T47D (cell line): Measurements from ENCODE around the gene MAL.

ENCODE experiments used
- DNase-seq, 2 experiments: peaks; one replicate each; pipeline versions ENCODE4 v3.0.0 to v3.0.0-alpha.2; 2011 to 2012; ENCODE audit warnings: low read depth in 1 of 2, low spot score in 1 of 2
- JUND ChIP-seq: IDR thresholded peaks from 2 replicates; pipeline ENCODE4 v1.6.1; 2012; ENCODE audit warnings: low read depth
- in situ Hi-C: cut with HindIII; loops from 2 replicates; pipeline ENCODE4 v1.10.0; 2016; ENCODE audit warnings: low sequenced_read_pairs, low pct_unique_long_range_greater_than_20kb

The MAL gene

DNA sequence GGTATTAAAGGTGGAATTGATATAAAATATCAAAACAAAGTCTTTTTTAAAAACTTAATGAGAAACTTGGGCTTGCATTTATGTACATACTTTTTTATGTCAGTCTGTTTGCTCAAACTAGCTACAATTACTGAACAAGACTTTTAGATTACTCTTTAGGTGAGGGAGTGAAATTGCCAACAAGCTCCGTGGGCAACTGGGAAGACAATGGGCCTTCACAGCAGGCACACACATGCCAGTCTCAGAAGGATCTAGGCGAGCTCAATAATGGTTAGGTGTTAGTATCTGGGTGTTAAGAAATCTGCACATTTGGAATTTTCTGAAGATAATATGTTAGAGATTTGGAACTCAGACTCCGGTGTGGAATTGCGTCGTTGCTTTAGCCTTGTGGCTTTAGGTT is 23.0 kb upstream of the MAL start:
- TF ChIP-seq JUND, result no peak
- in situ Hi-C loops, result no loop called here
- DNase-seq, result no peak

DNA sequence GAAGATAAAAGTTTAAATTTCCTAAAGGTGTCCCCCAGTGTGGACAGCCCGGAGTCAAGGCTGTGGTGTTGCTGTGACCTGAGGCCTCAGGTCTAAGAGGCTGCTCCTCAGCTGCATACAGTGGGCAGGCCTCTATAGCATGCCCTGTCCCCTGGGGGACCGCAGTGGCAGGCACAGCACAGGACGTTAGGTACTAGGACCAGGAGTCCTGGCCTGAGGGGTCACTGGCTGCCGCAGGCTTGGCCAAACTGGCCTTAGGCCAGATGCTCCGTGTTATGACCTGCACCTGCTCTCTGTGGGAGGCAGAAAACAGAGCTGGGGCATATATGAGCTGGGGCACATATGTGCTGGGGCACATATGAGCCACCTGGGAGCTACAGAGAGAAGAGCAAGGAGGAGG is 21.2 kb upstream of the MAL start:
- DNase-seq, result no peak
- in situ Hi-C loops, result no loop called here
- TF ChIP-seq JUND, result no peak

DNA sequence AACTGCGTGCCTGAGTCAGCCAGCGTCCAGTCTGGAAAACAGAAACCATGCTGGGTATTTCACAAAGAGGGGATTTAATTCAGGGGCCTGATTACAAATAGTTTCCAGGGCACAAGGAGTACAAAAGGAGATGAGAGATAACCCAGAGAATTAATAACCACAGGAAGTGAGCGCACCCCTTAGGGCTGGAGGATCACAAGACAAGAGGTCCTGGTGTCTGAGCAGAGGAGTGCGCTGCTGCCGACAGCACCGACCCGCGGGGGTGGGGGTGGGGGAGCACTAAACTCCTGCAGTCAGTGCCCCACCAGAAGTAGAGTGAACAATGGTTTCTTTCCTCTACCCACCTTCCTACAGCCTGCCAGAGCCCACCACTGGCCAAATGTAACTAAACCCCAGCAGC is 20.8 kb upstream of the MAL start:
- TF ChIP-seq JUND, result no peak
- no peak for DNase-seq
- in situ Hi-C loops, result no loop called here

DNA sequence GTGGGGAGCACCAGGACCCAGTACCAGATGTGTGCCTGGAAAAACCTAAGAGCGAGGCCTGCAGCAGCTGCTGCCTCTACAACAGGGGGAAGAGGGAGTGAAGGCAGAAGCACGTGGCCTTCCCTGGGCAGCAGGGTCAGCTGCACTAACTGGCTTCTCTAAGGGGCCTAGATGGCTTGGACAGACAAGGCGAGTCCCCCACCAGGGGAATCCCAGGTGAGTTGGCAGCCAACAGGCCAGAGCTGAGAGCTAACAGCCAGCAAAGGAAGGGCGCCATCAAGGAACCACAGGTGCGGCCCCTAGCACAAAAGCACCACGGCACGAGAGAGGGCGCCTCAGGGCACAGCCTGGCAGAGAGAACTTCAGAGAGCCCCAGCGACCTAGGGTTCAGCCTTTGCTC is 19.8 kb upstream of the MAL start:
- TF ChIP-seq JUND, result no peak
- no peak for DNase-seq
- in situ Hi-C loops, result no loop called here

DNA sequence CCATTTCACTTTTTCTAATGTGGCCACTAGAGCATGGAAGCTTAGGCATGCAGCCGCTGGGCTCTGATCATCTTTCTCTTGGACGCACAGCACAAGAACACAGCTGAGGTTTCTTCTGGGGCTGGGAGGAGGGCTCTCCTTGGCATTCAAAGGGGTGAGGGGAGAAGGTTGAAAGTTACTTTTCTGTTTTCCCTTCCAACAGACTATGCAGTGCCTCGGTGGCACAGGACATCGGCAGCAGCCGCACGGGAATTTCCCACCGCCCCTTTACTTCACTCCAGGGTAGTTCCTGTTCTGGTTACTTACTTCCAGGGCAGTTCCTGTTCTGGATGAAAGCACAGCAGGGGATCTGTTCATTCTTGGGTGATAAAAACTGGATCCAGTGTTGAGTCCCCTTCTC is 18.9 kb upstream of the MAL start:
- DNase-seq, result no peak
- no peak for TF ChIP-seq JUND
- in situ Hi-C loops, result no loop called here

DNA sequence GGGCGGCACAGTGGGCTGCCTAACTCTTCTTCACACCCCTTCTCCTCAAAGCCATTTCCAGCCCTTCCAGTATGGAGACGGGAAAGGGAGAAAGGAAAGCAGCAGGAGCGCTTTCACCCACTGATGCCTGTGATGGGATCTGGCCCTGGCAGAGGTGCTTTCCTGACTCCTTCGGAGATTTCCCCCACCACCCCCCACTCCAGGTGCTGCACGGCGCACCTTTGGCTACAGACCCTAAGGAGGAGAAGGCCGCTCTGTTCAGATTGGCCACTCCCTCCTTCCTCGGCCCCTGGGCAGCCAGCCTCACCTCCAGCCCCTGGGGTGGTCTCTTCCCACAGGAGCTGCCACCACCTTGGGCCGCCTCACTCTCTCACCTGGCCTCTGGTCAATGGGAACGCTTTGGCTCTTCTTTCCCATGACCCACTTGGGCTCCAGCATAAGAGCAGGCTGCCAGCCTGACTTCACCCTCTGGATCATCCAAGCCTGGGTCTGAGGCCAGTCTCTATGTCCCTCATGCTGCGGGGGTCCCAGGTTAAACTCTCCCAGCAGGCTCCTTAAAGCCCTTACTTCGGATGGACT is 18.4 kb upstream of the MAL start:
- in situ Hi-C loops, result no loop called here
- no peak for DNase-seq
- TF ChIP-seq JUND, result no peak

DNA sequence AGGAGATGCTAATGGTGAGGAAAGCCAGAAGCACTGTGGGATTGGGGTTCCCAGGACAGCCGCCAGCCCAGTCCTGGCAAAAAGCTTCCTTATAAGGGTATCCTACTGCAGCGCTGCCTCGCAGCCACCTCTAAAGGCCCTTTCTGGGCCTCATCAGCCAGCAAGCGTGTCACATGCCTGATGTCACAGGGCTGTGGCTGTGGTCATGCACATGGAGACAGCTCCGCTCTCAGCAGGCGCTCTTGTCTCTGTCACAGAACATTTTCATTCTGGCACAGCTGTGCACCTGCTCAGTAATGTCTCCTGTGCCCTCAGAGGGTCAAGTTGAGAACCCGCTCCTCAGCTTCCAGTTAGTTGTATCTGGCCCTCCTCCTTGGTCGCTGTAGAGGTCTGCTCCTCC is 17.7 kb upstream of the MAL start:
- TF ChIP-seq JUND, result no peak
- in situ Hi-C loops, result no loop called here
- no peak for DNase-seq

DNA sequence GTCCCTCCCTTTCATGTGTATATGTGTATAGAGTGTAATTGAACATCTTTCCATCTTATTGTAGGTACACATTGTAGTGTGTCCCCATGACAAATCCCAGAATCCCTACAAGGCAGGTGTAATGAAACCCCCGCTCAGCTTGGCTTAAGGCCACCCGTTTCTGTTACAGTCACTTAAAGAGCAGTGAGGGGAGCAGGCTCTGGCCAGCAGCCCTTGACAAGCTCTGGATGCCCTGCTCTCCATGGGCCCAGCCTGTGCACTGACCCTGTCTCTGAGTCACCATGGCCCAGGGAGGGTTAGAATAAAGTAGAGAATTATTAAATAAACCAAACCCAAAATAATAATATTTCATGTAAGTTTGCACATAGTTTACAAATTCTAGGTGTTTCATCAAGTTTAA is 17.2 kb upstream of the MAL start:
- no peak for DNase-seq
- TF ChIP-seq JUND, result no peak
- in situ Hi-C loops, result no loop called here

DNA sequence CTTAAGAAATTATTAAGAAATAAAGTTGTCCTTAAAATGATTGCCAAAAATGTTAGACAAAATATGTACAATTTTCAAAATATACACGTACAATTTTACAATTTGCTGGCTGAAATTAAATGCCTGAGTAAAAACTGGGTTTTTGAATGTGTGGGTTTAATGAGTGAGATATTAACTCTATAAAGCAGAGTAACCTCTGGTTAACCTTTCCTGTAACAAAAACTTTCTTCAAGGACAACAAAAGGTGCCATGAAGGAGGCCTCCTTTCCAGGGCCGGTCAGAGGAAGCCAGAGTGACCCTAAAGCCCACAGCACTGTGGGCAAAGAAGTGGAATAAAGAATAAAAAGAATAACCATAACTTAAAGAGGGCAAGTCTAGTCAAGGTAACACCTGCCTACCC is 16.5 kb upstream of the MAL start:
- in situ Hi-C loops, result no loop called here
- no peak for TF ChIP-seq JUND
- no peak for DNase-seq

DNA sequence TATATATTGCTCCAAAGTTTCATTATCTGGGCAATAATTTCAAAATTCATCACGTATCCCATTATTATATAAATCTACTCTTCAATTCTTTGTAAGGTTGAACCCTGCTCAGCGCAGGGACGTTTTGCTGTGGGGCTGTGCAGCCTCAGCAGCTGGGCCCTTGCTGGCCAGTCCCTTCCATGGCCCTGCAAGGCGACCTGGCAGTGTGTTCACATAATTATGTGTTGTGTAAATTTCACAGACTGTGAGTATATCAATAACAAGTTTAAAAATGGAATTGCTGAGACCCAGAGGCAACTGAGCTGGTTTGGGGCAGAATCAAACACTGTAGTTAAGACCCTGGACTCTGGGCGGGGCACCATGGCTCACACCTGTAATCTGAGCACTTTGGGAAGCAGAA is 16.1 kb upstream of the MAL start:
- no peak for DNase-seq
- in situ Hi-C loops, result no loop called here
- no peak for TF ChIP-seq JUND

DNA sequence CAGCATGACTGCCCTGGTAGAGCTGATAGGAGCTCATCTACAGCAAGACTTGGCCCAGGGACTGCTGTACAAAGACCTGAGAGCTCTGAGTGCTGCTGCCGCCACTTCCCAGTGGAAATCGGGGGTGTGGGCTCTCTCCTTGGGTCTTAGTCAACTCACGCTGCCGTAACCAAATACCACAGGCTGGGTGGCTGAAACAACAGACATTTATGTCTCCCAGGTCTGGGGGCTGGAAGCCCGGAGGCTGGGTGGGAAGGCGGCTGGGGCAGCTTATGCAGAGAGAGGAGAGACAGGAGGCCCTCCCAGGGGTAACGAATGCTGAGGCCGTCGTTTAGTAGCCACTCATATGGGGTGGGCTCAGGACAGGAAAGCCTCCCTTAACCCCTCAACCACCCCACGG is 15.4 kb upstream of the MAL start:
- TF ChIP-seq JUND, result no peak
- in situ Hi-C loops, result no loop called here

DNA sequence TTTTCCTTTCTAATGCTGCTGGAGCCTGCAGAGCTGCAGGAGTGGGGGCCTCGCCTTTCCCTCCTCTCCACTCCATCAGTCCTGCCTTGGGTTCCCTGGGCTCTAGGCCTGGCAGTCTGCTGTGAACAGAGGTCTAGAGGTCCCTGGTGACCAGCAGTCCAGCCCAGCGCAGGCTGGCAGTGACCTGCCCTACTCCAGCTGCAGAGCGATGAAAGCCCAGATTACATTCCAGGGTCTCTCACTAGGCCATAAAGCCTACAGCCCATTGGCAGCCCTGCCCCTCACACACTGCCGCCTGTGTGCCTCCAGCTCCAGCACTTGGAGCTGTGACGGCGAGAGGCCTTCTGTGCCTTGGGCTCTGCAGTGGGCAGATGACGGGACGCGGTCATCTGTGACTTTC is 14.8 kb upstream of the MAL start:
- no peak for TF ChIP-seq JUND
- DNase-seq, result no peak
- in situ Hi-C loops, result no loop called here

More for the DNA sequence above, 15.4 kb upstream of the MAL start:
- no peak for DNase-seq

DNA sequence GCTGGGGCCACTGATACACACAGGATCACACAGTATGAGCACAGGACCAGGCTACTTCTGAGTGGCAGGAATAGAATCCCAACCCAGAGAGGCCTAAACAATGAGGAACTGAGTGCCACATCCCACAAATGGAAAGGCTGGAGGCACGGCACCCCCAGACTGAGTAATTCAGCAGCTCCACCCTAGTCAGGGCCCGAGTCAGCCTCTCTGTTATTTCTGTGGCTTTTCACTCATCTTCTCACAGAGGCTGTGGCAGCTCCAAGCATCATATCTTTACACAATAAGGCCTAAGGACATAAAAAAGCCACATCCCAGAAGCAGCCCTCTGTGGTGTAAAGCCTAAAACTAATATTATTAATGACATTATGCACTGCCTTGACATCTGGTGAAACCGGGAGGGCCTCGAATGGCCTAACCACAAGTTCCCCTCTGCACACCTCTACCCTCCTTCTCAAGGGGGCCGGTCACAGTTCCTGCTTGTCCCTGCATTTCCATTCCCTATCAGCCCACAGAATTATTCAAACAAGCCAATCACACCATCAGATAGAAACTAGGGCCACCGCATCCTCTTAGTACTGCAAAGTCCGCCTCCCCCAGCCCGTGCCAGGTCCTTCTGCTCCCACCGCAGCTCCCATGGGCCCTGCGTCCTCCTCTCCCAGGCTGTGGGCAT is 12.5 kb upstream of the MAL start:
- DNase-seq, result no peak
- in situ Hi-C loops, result no loop called here
- no peak for TF ChIP-seq JUND

DNA sequence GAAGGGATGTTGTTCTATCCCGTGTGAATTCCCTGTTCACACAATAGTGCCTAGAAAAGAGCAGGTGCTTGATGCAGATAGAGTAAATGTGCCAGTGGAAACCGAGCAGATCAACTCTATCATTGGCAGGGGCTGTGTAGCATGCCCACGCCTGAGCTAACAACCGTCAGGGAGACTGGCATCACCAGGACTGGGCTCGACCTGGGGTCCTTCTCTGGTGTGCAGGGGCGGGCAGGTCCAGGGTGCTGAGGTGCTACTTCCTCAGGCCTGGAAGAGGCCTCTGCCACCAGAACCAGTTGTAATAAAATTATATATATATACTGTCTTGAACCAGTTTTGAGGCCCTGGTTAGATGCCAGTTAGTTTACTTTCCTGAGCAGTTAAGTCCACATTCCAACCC is 11.8 kb upstream of the MAL start:
- no peak for TF ChIP-seq JUND
- DNase-seq, result no peak
- in situ Hi-C loops, result no loop called here
